Smooth muscle cell (in vitro differentiated cells): Measurements from ENCODE around the gene NOL4L. TPM values are rescaled to one million over a fixed set of nuclear protein-coding genes. Genes with fewer than 3 reads are reported as not detected.

ENCODE experiments used
- DNase-seq: peaks from one replicate; lab custom pipeline; 2025; ENCODE audit not compliant: unreplicated experiment; lab: John Stamatoyannopoulos, UW
- H2AFZ ChIP-seq: fragments of 200-600 bp; sonication (generic); 2 replicates; pipeline ENCODE4 v1.6.0; 2016; ENCODE audit warnings: antibody characterized with exemption, low read depth, mild to moderate bottlenecking
- H3F3A ChIP-seq: fragments of 200-600 bp; sonication (generic); 2 replicates; pipeline ENCODE4 v1.6.0; 2017; ENCODE audit warnings: antibody characterized with exemption, low read depth
- H3K27ac ChIP-seq: fragments of 200-600 bp; sonication (generic); 2 replicates; pipeline ENCODE4 v1.5.1; 2016; ENCODE audit warnings: low read depth, mild to moderate bottlenecking
- H3K27me3 ChIP-seq: fragments of 200-600 bp; sonication (generic); 2 replicates; pipeline ENCODE4 v1.6.1; 2016; ENCODE audit warnings: low read depth, mild to moderate bottlenecking
- H3K36me3 ChIP-seq: fragments of 200-600 bp; sonication (generic); 2 replicates; pipeline ENCODE4 v1.5.1; 2016; ENCODE audit warnings: low read depth
- H3K4me1 ChIP-seq: fragments of 200-600 bp; sonication (generic); 2 replicates; pipeline ENCODE4 v1.5.1; 2016; ENCODE audit warnings: low read depth
- H3K4me2 ChIP-seq: fragments of 200-600 bp; sonication (generic); 2 replicates; pipeline ENCODE4 v1.6.0; 2016; ENCODE audit warnings: mild to moderate bottlenecking
- H3K4me3 ChIP-seq: fragments of 200-600 bp; sonication (generic); 2 replicates; pipeline ENCODE4 v1.5.1; 2016; ENCODE audit warnings: mild to moderate bottlenecking
- H3K79me2 ChIP-seq: fragments of 200-600 bp; sonication (generic); 2 replicates; pipeline ENCODE4 v1.6.0; 2016; ENCODE audit warnings: low read depth, mild to moderate bottlenecking
- H3K9ac ChIP-seq: fragments of 200-600 bp; sonication (generic); 2 replicates; pipeline ENCODE4 v1.6.0; 2016; ENCODE audit warnings: low read depth
- H3K9me3 ChIP-seq: fragments of 200-600 bp; sonication (generic); replicated peaks from 2 replicates; pipeline ENCODE4 v1.5.1; 2016; ENCODE audit warnings: low read depth
- H4K20me1 ChIP-seq: fragments of 200-600 bp; sonication (generic); 2 replicates; pipeline ENCODE4 v1.6.0; 2016; ENCODE audit warnings: low read depth
- CTCF ChIP-seq: fragments of 200-600 bp; sonication (generic); IDR thresholded peaks from 2 replicates; pipeline ENCODE4 v1.5.1; 2017; ENCODE audit warnings: borderline replicate concordance, mild to moderate bottlenecking, antibody characterized with exemption; ENCODE audit not compliant: insufficient read depth, poor library complexity, severe bottlenecking
- WGBS: methylation state at CpG from one replicate; pipeline ENCODE4 v1.1.7; 2016; ENCODE audit warnings: low lambda C conversion rate; 5-methylcytosine and 5-hydroxymethylcytosine counted together
- polyA plus RNA-seq: library from polyadenylated mRNA; unstranded; fragments of >200 nt; fragmentation: Nextera tagmentation; extraction: Ambion mirVana; gene quantifications from 2 replicates; pipeline ENCODE4 v1.2.1, GENCODE V29; 2016
- total RNA-seq: library from RNA; depleted of rRNA; stranded (reverse); fragments of >200 nt; gene quantifications from 2 replicates; pipeline ENCODE4 v1.2.3, GENCODE V29; 2014

Gene NOL4L
- total and polyA plus RNA-seq, 2 experiments from 2014 or later: 26.0 to 26.2 TPM

GRCh38 chr20:32481311-32482142, 103.6 kb downstream of the NOL4L start:
- DNase-seq: no peak
- peaks cover 67% of the 10 kb centered on the region for H3K79me2 ChIP-seq

GRCh38 chr20:32480371-32481241, 104.5 kb downstream of the NOL4L start:
- Histone ChIP-seq H3K9me3 (no peaks in the 10 kb centered on the region), H2AFZ (no peak overlapping the region), H3K79me2 (peaks cover 75% of the 10 kb centered on the region), H3K27ac (peak overlapping the region; percentile 73), H3K27me3 (no peaks in the 10 kb centered on the region), H3K36me3 (no peaks in the 10 kb centered on the region), H3K4me3 (peak overlapping the region; percentile 88), H4K20me1 (peaks cover 73% of the 10 kb centered on the region), H3K4me1 (peaks cover 32% of the 10 kb centered on the region), H3K4me2 (peak overlapping the region; percentile 89), H3F3A (peaks cover 29% of the 10 kb centered on the region), H3K9ac (peak overlapping the region; percentile 83)
- no peak for DNase-seq
- no peak for TF ChIP-seq CTCF
- 80% methylated on average over 11 of the region's 12 CpGs for WGBS

More at GRCh38 chr20:32481311-32482142, 103.6 kb downstream of the NOL4L start:
- H3K4me1 ChIP-seq: peaks cover 23% of the 10 kb centered on the region
- H3K27ac ChIP-seq: peak overlapping the region; percentile 73
- H3K9me3 ChIP-seq: no peaks in the 10 kb centered on the region
- peaks cover 30% of the 10 kb centered on the region for H3F3A ChIP-seq
- H3K27me3 ChIP-seq: no peaks in the 10 kb centered on the region
- H3K9ac ChIP-seq: peak overlapping the region; percentile 83
- H3K36me3 ChIP-seq: no peaks in the 10 kb centered on the region
- TF ChIP-seq CTCF: no peak
- H2AFZ ChIP-seq: no peak overlapping the region
- peak overlapping the region; percentile 88 for H3K4me3 ChIP-seq
- peaks cover 64% of the 10 kb centered on the region for H4K20me1 ChIP-seq
- WGBS: 16% methylated on average over 13 of the region's 13 CpGs
- peak overlapping the region; percentile 89 for H3K4me2 ChIP-seq

GRCh38 chr20:32479697-32480171, 105.4 kb downstream of the NOL4L start:
- Histone ChIP-seq H3K79me2 (peaks cover 78% of the 10 kb centered on the region), H3K27me3 (no peaks in the 10 kb centered on the region), H3F3A (peaks cover 28% of the 10 kb centered on the region), H3K4me2 (no peak overlapping the region), H3K9ac (no peak overlapping the region), H3K27ac (peak overlapping the region; percentile 73), H3K9me3 (no peaks in the 10 kb centered on the region), H3K4me3 (no peak overlapping the region), H2AFZ (no peak overlapping the region), H3K36me3 (no peaks in the 10 kb centered on the region), H3K4me1 (peaks cover 41% of the 10 kb centered on the region), H4K20me1 (peaks cover 79% of the 10 kb centered on the region)
- DNase-seq: no peak
- TF ChIP-seq CTCF: no peak
- WGBS: 78% methylated on average over 2 of the region's 2 CpGs
